Natural killer cell (primary cell): Measurements from ENCODE around the gene SLC44A3. TPM values are rescaled to one million over a fixed set of nuclear protein-coding genes. Genes with fewer than 3 reads are reported as not detected.

ENCODE experiments used
- ATAC-seq, 3 donors: fragments of 150-1000 bp in 2 of 3; fragments of 200-7000 bp in 1 of 3; cut with Tn5 transposase; 1 replicate in 1 of 3; 2 replicates in 2 of 3; pipeline ENCODE4 v1.10.0; 2021; ENCODE audit warnings: mild to moderate bottlenecking in 2 of 3, moderate library complexity in 2 of 3
- DNase-seq, 2 donors: peaks; one replicate each; pipeline versions ENCODE4 v3.0.0 to v3.0.0-alpha.2; 2013 to 2021; ENCODE audit warnings: mixed read lengths in 1 of 2
- H3K27ac ChIP-seq: one replicate; pipeline ENCODE4 v1.5.1; 2013; ENCODE audit warnings: mild to moderate bottlenecking, low read length
- H3K27me3 ChIP-seq: one replicate; pipeline ENCODE4 v1.6.1; 2013; ENCODE audit warnings: low read length; ENCODE audit not compliant: control insufficient read depth, insufficient read depth
- H3K36me3 ChIP-seq: one replicate; pipeline ENCODE4 v1.6.1; 2013; ENCODE audit warnings: low read length; ENCODE audit not compliant: control insufficient read depth, insufficient read depth
- H3K4me1 ChIP-seq: one replicate; pipeline ENCODE4 v1.6.1; 2013; ENCODE audit warnings: low read length; ENCODE audit not compliant: control insufficient read depth, insufficient read depth
- H3K4me3 ChIP-seq: one replicate; pipeline ENCODE4 v1.5.1; 2013; ENCODE audit warnings: low read length
- H3K9me3 ChIP-seq: one replicate; pipeline ENCODE4 v1.6.1; 2013; ENCODE audit warnings: low read length; ENCODE audit not compliant: control insufficient read depth, insufficient read depth
- H3K27ac Mint-ChIP-seq, 2 donors: one replicate each; pipeline ENCODE4 v1.8.0; 2022; ENCODE audit warnings: mild to moderate bottlenecking in 2 of 2, mixed read lengths in 2 of 2, moderate library complexity in 1 of 2
- H3K27me3 Mint-ChIP-seq, 2 donors: one replicate each; pipeline ENCODE4 v1.8.0; 2022; ENCODE audit warnings: low read depth in 2 of 2, mixed read lengths in 2 of 2
- H3K36me3 Mint-ChIP-seq: one replicate; pipeline ENCODE4 v1.8.0; 2022; ENCODE audit warnings: mixed read lengths
- H3K4me1 Mint-ChIP-seq, 2 donors: one replicate each; pipeline ENCODE4 v1.8.0; 2022; ENCODE audit warnings: mixed read lengths in 2 of 2
- H3K4me3 Mint-ChIP-seq: one replicate; pipeline ENCODE4 v1.8.0; 2022; ENCODE audit warnings: mild to moderate bottlenecking, moderate library complexity, mixed read lengths
- H3K9me3 Mint-ChIP-seq, 2 donors: one replicate each; pipeline ENCODE4 v1.8.0; 2022; ENCODE audit warnings: mixed read lengths in 2 of 2
- WGBS: methylation state at CpG from one replicate; pipeline ENCODE4 v1.1.7; 2013; ENCODE audit warnings: missing lambda C conversion rate; ENCODE audit not compliant: insufficient coverage; 5-methylcytosine and 5-hydroxymethylcytosine counted together
- intact Hi-C: fragments of 100-400 bp; cut with micrococcal nuclease; formaldehyde crosslinking; loops from one replicate; pipeline ENCODE4 v1.14.2; 2022
- total RNA-seq, 4 donors: library from RNA; stranded (reverse); fragments of 120-200 nt in 1 of 4; gene quantifications; one replicate each; pipeline versions ENCODE4 v1.2.3 to v1.2.4, GENCODE V29; 2013 to 2022
- TF ChIP-seq, protein P1 (sequence below): fragments of 200-600 bp; IDR thresholded peaks from one replicate; pipeline ENCODE4 v1.8.0; 2022; ENCODE audit warnings: antibody characterized with exemption

The SLC44A3 gene
- total RNA-seq, 3 donors from 2014 or later (not counting 1 experiment from before 2014, with no cell fraction given): 0.58 TPM; not detected in 2

DNA sequence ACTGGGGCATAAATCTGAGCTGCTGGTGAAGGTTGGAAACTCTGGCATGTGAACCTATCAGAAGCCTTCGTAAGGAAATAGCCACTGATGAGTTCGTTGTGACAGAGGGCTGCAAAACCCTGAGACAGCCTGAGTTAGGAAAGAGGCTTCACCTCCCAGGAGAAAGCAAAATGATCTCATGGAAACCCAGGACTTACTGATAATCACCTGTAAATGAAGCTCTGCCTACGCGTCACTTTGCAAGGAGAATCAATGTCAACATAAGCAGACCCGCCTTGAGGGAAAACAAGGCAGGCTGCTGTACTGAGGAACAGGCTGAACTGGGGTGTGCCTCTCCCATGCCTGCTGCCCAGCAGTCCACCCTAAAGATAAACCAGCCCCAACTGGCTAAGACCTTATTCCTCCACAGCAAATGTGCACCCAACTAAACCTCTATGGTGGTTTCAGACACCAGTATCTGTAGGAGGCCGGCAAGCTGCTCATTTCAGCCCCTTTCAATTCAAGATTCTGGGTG lies 46.8 kb upstream of the SLC44A3 start:
- no peaks in the 10 kb centered on the region for H3K9me3 Mint-ChIP-seq
- 54% methylated on average over 6 of the region's 6 CpGs for WGBS
- H3K27me3 Mint-ChIP-seq: peaks cover 3 to 6% of the 10 kb centered on the region in 2 donors
- no peaks in the 10 kb centered on the region for H3K36me3 ChIP-seq
- no peaks in the 10 kb centered on the region for H3K4me1 ChIP-seq
- no peaks in the 10 kb centered on the region for H3K4me1 Mint-ChIP-seq
- H3K27ac Mint-ChIP-seq: no peak overlapping the region
- no peak for ATAC-seq
- no peak overlapping the region for H3K4me3 Mint-ChIP-seq
- TF ChIP-seq, protein P1, sequence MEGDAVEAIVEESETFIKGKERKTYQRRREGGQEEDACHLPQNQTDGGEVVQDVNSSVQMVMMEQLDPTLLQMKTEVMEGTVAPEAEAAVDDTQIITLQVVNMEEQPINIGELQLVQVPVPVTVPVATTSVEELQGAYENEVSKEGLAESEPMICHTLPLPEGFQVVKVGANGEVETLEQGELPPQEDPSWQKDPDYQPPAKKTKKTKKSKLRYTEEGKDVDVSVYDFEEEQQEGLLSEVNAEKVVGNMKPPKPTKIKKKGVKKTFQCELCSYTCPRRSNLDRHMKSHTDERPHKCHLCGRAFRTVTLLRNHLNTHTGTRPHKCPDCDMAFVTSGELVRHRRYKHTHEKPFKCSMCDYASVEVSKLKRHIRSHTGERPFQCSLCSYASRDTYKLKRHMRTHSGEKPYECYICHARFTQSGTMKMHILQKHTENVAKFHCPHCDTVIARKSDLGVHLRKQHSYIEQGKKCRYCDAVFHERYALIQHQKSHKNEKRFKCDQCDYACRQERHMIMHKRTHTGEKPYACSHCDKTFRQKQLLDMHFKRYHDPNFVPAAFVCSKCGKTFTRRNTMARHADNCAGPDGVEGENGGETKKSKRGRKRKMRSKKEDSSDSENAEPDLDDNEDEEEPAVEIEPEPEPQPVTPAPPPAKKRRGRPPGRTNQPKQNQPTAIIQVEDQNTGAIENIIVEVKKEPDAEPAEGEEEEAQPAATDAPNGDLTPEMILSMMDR: no peak
- H3K36me3 Mint-ChIP-seq: no peaks in the 10 kb centered on the region
- H3K9me3 ChIP-seq: peaks cover 5% of the 10 kb centered on the region
- H3K27me3 ChIP-seq: peaks cover 2% of the 10 kb centered on the region
- no peak for DNase-seq
- intact Hi-C loops: no loop called here
- no peak overlapping the region for H3K4me3 ChIP-seq
- no peak overlapping the region for H3K27ac ChIP-seq

GRCh38 chr1:94773931-94774422 lies 46.2 kb upstream of the SLC44A3 start:
- Histone ChIP-seq H3K36me3 (no peaks in the 10 kb centered on the region), H3K27me3 (no peaks in the 10 kb centered on the region), H3K4me3 (no peak overlapping the region), H3K27ac (no peak overlapping the region), H3K4me1 (no peaks in the 10 kb centered on the region), H3K9me3 (peaks cover 5% of the 10 kb centered on the region)
- H3K9me3 Mint-ChIP-seq: no peaks in the 10 kb centered on the region
- ATAC-seq: no peak
- peaks cover 3 to 9% of the 10 kb centered on the region in 2 donors for H3K27me3 Mint-ChIP-seq
- no peak overlapping the region for H3K4me3 Mint-ChIP-seq
- no peaks in the 10 kb centered on the region for H3K4me1 Mint-ChIP-seq
- DNase-seq: no peak
- intact Hi-C loops: no loop called here
- no peak overlapping the region for H3K27ac Mint-ChIP-seq
- no peaks in the 10 kb centered on the region for H3K36me3 Mint-ChIP-seq
- TF ChIP-seq, protein P1: no peak
- WGBS: 96% methylated on average over 8 of the region's 8 CpGs

DNA sequence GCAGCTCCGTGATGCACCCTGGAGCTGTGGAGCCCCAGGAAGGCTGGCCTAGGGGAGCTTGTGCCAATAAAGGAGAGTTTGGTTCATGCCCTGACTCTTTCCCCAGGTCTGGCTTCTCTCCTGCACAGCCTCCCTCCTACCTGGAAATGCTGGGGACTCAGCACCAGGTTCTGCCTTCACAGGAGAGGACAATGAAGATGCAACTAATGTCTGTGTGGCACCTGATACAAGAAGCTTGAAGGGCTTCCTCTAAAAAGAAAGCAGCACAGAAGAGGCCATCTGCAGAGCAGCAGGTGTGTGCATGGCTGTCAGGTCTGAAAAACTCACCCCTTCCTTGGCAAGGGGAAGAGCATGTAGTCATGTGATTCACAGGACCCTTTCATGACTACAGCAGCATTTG lies 43.7 kb upstream of the SLC44A3 start:
- DNase-seq (no peak), ATAC-seq (no peak)
- no peaks in the 10 kb centered on the region for H3K36me3 ChIP-seq
- H3K9me3 Mint-ChIP-seq: no peaks in the 10 kb centered on the region
- intact Hi-C loops: no loop called here
- H3K27me3 ChIP-seq: no peaks in the 10 kb centered on the region
- peaks cover 17 to 30% of the 10 kb centered on the region in 2 donors for H3K27me3 Mint-ChIP-seq
- peaks cover 5% of the 10 kb centered on the region for H3K9me3 ChIP-seq
- H3K36me3 Mint-ChIP-seq: no peaks in the 10 kb centered on the region
- H3K4me3 ChIP-seq: no peak overlapping the region
- no peak overlapping the region for H3K27ac ChIP-seq
- TF ChIP-seq, protein P1: no peak
- H3K27ac Mint-ChIP-seq: no peak overlapping the region
- H3K4me3 Mint-ChIP-seq: no peak overlapping the region
- H3K4me1 Mint-ChIP-seq: no peaks in the 10 kb centered on the region
- H3K4me1 ChIP-seq: no peaks in the 10 kb centered on the region
- 100% methylated on average over 1 of the region's 1 CpG for WGBS

DNA sequence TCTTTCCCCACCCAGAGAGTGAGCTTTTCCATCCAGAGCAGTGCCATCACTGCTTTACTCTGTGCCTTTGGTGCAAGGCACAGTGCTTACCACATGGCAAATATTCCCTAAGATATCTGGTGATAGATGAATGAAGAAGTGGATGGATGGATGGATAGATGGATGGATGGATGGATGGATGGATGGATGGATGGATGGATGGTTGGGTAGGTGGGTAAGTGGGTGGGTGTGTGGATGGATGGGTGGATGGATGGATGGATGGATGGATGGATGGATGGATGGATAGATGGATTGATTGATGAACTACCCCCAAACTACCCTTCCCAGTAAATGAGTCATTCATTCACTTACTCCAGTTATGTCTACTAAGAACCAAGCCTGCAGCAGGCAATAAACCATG lies 42.9 kb upstream of the SLC44A3 start:
- ATAC-seq (no peak), DNase-seq (no peak)
- H3K4me3 Mint-ChIP-seq: no peak overlapping the region
- no peaks in the 10 kb centered on the region for H3K4me1 ChIP-seq
- no peaks in the 10 kb centered on the region for H3K36me3 Mint-ChIP-seq
- peaks cover 5% of the 10 kb centered on the region for H3K9me3 ChIP-seq
- H3K27me3 Mint-ChIP-seq: peaks cover 17 to 30% of the 10 kb centered on the region in 2 donors
- no peak overlapping the region for H3K27ac Mint-ChIP-seq
- intact Hi-C loops: no loop called here
- no peak overlapping the region for H3K4me3 ChIP-seq
- H3K27ac ChIP-seq: no peak overlapping the region
- H3K4me1 Mint-ChIP-seq: no peaks in the 10 kb centered on the region
- no peaks in the 10 kb centered on the region for H3K27me3 ChIP-seq
- no peaks in the 10 kb centered on the region for H3K36me3 ChIP-seq
- TF ChIP-seq, protein P1: no peak
- no peaks in the 10 kb centered on the region for H3K9me3 Mint-ChIP-seq
